Activated T-cell treated with anti-CD3 and anti-CD28 coated beads for 24 hours (primary cell): Measurements from ENCODE around the gene IL4R.

Experiments used
- DNase-seq: peaks from one replicate; pipeline ENCODE4 v3.0.0-alpha.2; 2020; ENCODE audit warnings: low read depth

IL4R gene

GRCh38 chr16:27361987-27362386 is 48.2 kb downstream of the IL4R start:
- DNase-seq: no peak

DNA sequence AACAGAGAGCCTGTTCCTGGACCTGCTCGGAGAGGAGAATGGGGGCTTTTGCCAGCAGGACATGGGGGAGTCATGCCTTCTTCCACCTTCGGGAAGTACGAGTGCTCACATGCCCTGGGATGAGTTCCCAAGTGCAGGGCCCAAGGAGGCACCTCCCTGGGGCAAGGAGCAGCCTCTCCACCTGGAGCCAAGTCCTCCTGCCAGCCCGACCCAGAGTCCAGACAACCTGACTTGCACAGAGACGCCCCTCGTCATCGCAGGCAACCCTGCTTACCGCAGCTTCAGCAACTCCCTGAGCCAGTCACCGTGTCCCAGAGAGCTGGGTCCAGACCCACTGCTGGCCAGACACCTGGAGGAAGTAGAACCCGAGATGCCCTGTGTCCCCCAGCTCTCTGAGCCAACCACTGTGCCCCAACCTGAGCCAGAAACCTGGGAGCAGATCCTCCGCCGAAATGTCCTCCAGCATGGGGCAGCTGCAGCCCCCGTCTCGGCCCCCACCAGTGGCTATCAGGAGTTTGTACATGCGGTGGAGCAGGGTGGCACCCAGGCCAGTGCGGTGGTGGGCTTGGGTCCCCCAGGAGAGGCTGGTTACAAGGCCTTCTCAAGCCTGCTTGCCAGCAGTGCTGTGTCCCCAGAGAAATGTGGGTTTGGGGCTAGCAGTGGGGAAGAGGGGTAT is 48.9 kb downstream of the IL4R start:
- DNase-seq: no peak

GRCh38 chr16:27363246-27363632 is 49.5 kb downstream of the IL4R start:
- DNase-seq: no peak

GRCh38 chr16:27363797-27364196 is 50.0 kb downstream of the IL4R start:
- DNase-seq: no peak

GRCh38 chr16:27364493-27365141 is 50.8 kb downstream of the IL4R start:
- DNase-seq: no peak

- no peak for DNase-seq
Measured at GRCh38 chr16:27365142-27366089, 51.6 kb downstream of the IL4R start.

DNA sequence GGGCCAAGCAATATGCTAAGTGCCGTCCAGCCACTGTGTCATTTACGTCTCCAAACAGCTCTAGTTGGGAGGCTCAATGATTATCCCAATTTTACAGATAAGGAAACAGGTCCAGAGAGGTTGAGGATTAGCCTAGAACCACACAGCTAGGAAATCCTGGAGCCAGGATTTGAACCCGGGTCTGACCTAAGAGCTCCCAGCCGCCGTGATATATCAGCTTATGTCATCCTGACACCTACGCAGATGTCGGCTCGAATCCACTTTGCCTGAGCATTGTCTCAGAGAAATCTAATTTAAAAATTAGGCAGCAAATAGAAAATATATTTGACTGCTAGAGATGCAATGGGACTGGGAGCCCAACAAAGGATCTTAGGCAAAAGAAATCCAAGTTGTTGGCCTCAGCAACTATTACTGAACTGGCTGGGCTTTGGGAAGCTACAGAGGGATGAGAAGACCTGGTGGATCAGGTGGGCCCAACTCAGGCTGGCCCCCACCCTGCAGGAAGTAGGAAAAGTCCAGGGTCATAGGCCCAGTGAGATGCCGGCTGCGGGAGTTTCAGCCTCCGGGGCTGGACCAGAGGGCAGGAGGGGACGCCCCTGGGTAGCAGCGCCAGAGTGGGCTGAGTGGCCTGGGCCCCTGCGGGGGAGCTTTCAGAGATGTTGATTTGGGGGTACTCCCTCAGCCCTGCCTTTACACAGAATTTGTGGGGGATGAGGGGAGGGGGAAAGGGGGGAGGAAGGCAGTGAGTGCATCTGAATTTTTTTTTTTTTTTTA is 53.1 kb downstream of the IL4R start:
- DNase-seq: no peak

DNA sequence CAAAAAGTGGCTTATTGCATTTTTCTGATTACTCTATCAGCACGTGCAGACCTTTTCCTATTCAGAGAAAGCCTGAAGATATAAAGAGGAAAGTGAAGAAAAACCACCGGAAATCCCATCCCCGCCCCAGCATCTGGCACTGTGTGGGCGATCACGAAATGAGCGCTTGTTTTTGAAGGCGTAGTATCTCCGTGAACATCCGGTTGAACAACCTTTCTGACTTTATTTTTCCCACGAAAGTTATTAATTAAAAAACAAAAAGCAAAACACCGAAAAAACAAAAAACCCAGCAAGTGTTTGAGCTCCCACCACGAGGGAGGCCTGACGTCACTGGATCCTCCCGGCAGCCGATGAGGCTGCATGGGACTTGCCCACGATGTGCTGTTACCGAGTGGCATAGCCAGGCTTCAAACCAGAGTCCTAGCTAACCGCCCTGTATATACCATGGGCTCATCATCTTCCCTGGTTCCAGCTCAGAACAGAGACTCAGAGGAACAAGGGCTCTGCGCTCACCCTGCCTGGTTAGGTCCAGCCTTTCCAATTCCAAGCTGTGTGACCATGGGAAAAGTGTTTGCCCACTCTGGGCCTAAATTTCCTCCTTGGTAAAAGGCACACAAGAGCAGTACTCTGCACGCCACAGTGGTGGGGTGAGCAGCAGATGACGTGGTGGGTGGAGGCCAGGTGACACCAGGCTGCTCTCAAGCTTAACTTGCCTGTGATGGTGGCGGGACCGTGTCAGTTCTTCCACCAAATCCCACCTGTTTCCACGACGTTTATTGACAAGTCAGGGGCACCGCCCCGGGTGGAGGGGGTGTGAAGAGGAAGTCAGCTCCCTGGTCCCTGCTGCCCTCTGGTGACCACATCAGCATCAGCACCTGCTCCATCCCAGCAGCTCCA is 53.9 kb downstream of the IL4R start:
- peak; percentile 86 for DNase-seq

GRCh38 chr16:27368358-27368722 is 54.6 kb downstream of the IL4R start:
- DNase-seq: no peak

DNA sequence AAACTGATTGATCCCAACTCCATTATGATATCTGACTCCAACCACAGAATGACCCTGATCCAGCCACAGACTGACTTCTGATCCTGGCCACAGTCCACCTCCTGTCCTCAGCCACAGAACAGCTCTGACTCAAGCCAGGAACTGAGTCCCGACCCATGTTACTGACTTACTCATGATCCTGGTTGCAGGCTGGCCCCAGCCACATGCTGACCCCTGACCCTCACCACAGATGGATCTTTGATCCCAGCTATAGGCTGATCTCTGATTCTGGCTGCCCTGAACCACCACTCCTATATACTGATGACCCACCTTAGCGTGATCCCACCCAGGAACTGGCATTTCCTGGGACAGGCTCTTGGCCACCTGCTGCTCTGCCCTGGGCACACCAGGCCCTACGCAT is 56.0 kb downstream of the IL4R start:
- DNase-seq: no peak

DNA sequence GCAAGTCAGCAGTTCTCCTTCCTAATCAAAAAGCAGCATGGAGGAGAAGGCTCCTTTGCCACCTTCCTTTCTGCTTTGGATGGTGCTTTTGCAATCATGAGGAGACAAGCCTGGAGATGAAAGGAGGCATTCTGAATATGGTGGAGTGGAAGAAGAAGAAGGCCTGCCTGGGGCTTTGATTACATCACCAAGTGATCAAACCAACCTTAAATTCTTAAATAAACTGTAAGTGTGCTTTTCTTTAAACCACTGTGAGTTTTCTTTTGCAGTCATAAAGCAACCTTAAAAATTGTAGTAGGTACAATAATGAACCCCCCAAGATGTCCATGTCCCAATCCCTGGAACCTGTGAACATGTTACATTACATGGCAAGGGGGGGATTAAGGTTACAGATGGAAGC is 56.5 kb downstream of the IL4R start:
- no peak for DNase-seq

DNA sequence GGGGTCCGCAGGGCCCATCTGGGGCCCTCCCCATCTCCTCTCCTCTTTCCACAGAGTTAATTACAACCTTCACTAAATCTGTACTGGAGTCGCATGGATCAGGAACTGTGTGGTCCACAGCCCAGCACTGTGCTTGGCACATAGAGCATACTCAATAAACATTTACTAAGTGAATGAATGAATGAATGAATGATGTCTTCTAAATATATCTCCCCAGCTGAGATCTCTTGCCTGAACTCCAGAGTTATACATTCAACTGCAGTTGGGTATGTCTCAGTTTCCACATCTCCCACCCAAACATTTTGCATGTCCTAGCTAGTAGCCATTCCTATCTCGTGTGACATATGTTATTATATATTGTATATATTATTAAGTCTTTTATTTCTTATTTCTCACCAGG is 59.5 kb downstream of the IL4R start:
- DNase-seq: no peak

GRCh38 chr16:27374221-27374803 is 60.5 kb downstream of the IL4R start:
- no peak for DNase-seq

GRCh38 chr16:27374804-27375425 is 61.1 kb downstream of the IL4R start:
- DNase-seq: peak; percentile 44

DNA sequence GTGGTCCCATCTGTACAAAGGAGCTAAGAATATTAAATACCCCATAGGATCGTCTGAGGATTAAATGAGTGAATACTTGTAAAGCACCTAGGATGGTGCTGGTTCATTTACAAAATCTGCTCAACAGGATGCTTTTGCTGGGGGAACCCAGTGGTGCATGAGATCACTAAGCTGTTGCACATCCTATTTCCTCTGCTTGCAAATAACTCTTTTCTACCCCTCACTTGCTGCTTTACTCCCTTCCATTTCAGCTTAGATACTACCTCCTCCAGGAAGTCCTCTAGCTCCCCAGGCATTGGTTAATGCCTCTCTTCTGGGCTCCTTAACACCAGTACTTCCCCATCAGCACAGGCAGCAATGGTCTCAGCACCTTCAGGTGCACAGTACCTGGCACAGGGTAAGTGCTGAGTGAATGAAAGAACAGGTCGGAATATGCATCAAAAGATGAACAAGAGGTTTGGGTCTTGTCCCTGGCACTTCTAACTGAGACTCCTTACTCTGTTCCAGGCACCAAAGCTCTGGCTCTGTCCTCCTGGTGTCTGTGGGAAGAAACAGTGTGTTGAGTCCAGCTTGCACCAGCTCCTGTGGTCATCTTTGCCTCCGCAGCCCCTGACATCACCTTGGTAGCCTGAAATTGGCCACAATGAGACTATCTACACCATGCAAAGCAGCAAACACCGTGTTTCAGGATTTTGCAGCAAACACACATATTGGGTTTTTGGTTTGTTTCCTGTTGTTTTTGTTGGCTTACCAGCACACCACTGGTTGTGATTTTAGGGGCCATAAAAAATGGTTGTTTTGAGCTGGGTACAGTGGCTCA is 64.1 kb downstream of the IL4R start:
- DNase-seq: no peak

DNA sequence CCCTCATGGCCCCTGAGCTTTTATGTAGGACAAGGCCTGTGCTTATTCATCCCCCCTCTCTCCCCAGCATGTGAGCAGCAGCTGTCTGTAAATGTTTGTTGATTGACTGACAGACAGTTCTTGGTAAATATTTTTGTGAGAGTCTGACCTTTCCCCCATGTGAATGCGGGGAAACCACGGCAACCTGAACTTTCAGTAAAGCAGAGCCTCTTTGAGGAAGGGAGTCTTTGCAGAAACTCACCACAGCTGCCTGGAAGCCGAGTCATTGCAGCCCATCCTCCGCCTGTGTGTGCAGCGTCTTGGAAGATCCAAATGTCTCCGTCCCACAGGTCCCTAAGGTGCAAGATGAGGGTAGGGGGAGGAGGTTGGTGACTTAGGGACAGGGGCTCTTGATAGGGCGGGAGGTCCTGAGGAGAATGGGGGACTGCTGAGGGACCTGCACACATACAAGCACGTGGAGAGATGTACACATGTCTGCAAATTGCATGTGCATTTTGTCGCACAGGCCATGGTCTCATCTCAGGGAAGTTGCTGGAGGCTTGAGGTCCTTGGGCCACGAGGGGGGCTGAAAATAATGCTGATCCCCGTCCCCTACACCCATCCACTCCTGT is 65.2 kb downstream of the IL4R start:
- no peak for DNase-seq

DNA sequence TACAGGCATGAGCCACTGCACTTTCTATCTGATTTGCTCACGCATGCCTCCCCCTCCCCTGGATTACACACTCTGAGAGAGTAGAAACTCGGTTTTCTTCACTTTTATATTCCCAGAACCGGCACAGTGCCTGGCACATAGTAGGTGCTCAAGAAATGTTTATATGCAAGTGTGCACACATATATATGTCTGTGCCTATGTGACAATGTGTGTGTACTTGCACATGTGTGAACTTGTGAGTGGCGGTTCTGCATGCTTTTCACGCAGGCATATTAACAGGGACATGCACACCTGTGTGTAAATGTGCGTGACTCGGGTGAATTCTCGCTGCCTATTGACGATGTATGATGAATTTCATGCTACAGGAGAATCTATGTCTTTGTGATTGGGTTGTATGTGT is 66.1 kb downstream of the IL4R start:
- DNase-seq: no peak

DNA sequence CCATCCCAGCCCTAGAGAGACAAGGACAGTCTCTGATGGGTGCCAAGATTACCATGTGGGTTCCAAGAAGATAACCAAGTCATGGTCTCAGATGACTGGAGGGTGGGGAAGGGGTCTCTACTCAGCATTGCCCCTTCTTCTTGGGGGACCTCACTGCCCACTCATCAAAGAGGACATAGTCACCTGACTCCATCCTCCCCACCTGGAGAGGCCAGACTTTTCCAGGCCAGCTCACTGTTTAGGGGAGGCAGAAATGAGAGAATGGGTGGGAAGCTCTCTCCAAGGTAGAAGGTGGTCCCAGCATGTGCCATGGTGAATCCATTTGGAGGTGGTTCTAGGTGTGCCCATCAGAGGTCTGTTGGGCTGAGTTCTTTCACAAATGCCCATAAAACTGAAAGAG is 67.5 kb downstream of the IL4R start:
- no peak for DNase-seq
